IMR-90 (cell line): ENCODE data around the gene LGALS1. TPM values are rescaled to one million over a fixed set of nuclear protein-coding genes. Genes with fewer than 3 reads are reported as not detected.

Experiments used
- ATAC-seq: fragments of 200-7000 bp; cut with Tn5 transposase; 2 replicates; pipeline ENCODE4 v1.9.1; 2020; ENCODE audit warnings: low read depth, mild to moderate bottlenecking, moderate library complexity
- BruUV-seq: library from RNA; stranded (reverse); fragments of 400-500 nt; replicated peaks from 2 replicates; lab custom pipeline; 2021; lab: Mats Ljungman, UMichigan
- CTCF ChIA-PET: fragments of 300-600 bp; formaldehyde crosslinking; extraction: SDS; loops from one replicate; lab custom pipeline; 2021; ENCODE audit warnings: antibody characterized with exemption; lab: Yijun Ruan, JAX
- POLR2A ChIA-PET: fragments of 300-600 bp; sonication (Branson Sonifier 250); formaldehyde crosslinking; loops from one replicate; lab custom pipeline; 2022; ENCODE audit warnings: antibody characterized with exemption; ENCODE audit not compliant: unreplicated experiment; lab: Charles Lee
- DNase-seq: peaks from one replicate; pipeline ENCODE4 v3.0.0; 2013
- H2AFZ ChIP-seq: replicated peaks from 2 replicates; pipeline ENCODE3; 2013; ENCODE audit warnings: low read length, mild to moderate bottlenecking; ENCODE audit not compliant: poor library complexity
- H2AK5ac ChIP-seq: 2 replicates; pipeline ENCODE4 v1.6.1; 2013; ENCODE audit warnings: low read depth, low read length, inconsistent platforms
- H2AK9ac ChIP-seq: replicated peaks from 2 replicates; pipeline ENCODE3; 2013; ENCODE audit warnings: mild to moderate bottlenecking, low read depth, low read length, moderate library complexity; ENCODE audit not compliant: poor library complexity
- H2BK120ac ChIP-seq: 2 replicates; pipeline ENCODE4 v1.6.1; 2013; ENCODE audit warnings: low read depth, low read length, inconsistent platforms
- H2BK15ac ChIP-seq: 3 replicates; pipeline ENCODE4 v1.6.1; 2013; ENCODE audit warnings: low read depth, low read length, inconsistent platforms
- H2BK20ac ChIP-seq: 2 replicates; pipeline ENCODE4 v1.6.1; 2013; ENCODE audit warnings: low read depth, mild to moderate bottlenecking, inconsistent platforms, low read length, moderate library complexity
- H2BK5ac ChIP-seq: 2 replicates; pipeline ENCODE4 v1.6.1; 2013; ENCODE audit warnings: mild to moderate bottlenecking, low read depth, low read length, inconsistent platforms; ENCODE audit not compliant: poor library complexity, severe bottlenecking
- H3K14ac ChIP-seq: replicated peaks from 2 replicates; pipeline ENCODE4 v1.6.1; 2013; ENCODE audit warnings: low read depth, low read length, inconsistent platforms
- H3K18ac ChIP-seq: 2 replicates; pipeline ENCODE4 v1.6.1; 2013; ENCODE audit warnings: low read depth, low read length, control low read depth
- H3K23ac ChIP-seq: 2 replicates; pipeline ENCODE4 v1.6.1; 2013; ENCODE audit warnings: low read depth, low read length, inconsistent platforms
- H3K27ac ChIP-seq: 2 replicates; pipeline ENCODE4 v1.5.1; 2013; ENCODE audit warnings: mild to moderate bottlenecking, control low read depth, low read length; ENCODE audit not compliant: insufficient read depth
- H3K27me3 ChIP-seq: 2 replicates; pipeline ENCODE4 v1.6.1; 2013; ENCODE audit warnings: low read length; ENCODE audit not compliant: control insufficient read depth, insufficient read depth
- H3K36me3 ChIP-seq: 2 replicates; pipeline ENCODE4 v1.6.1; 2013; ENCODE audit warnings: low read length, mixed read lengths; ENCODE audit not compliant: control insufficient read depth, insufficient read depth
- H3K4ac ChIP-seq: 2 replicates; pipeline ENCODE4 v1.6.1; 2013; ENCODE audit warnings: low read depth, low read length, inconsistent platforms
- H3K4me1 ChIP-seq: 2 replicates; pipeline ENCODE4 v1.6.1; 2013; ENCODE audit warnings: low read length, mixed read lengths; ENCODE audit not compliant: control insufficient read depth, insufficient read depth
- H3K4me2 ChIP-seq: 2 replicates; pipeline ENCODE4 v1.6.1; 2013; ENCODE audit warnings: low read depth, mild to moderate bottlenecking, control low read depth, low read length, moderate library complexity
- H3K4me3 ChIP-seq: 2 replicates; pipeline ENCODE4 v1.5.1; 2013; ENCODE audit warnings: low read depth, mild to moderate bottlenecking, control low read depth, low read length, moderate library complexity; ENCODE audit not compliant: insufficient read depth
- H3K56ac ChIP-seq: 2 replicates; pipeline ENCODE4 v1.6.1; 2013; ENCODE audit warnings: low read length, inconsistent platforms; ENCODE audit not compliant: insufficient read depth; ENCODE audit errors: extremely low read depth
- H3K79me1 ChIP-seq, 2 experiments: 2 replicates each; pipeline ENCODE4 v1.6.1; 2013; ENCODE audit warnings: low read length in 2 of 2, inconsistent platforms in 1 of 2, low read depth in 1 of 2
- H3K9ac ChIP-seq: 2 replicates; pipeline ENCODE4 v1.6.1; 2013; ENCODE audit warnings: low read depth, low read length, control low read depth
- H3K9me1 ChIP-seq: 2 replicates; pipeline ENCODE4 v1.6.1; 2013; ENCODE audit warnings: low read length, inconsistent platforms; ENCODE audit not compliant: insufficient read depth
- H3K9me3 ChIP-seq: 2 replicates; pipeline ENCODE4 v1.6.1; 2013; ENCODE audit warnings: low read length; ENCODE audit not compliant: control insufficient read depth, insufficient read depth
- H4K20me1 ChIP-seq: 2 replicates; pipeline ENCODE4 v1.6.1; 2013; ENCODE audit warnings: low read length, inconsistent platforms; ENCODE audit not compliant: insufficient read depth
- H4K5ac ChIP-seq: 2 replicates; pipeline ENCODE4 v1.6.1; 2013; ENCODE audit warnings: mild to moderate bottlenecking, low read depth, low read length, control low read depth
- H4K8ac ChIP-seq, 2 experiments: 2 replicates each; pipeline ENCODE4 v1.6.1; 2013; ENCODE audit warnings: low read depth in 2 of 2, low read length in 2 of 2, control low read depth in 1 of 2, inconsistent platforms in 1 of 2
- H4K91ac ChIP-seq: 2 replicates; pipeline ENCODE4 v1.6.1; 2013; ENCODE audit warnings: low read depth, low read length, inconsistent platforms; ENCODE audit not compliant: insufficient read depth
- BHLHE40 ChIP-seq: fragments of 150-350 bp; IDR thresholded peaks from 2 replicates; pipeline ENCODE4 v1.6.1; 2016; ENCODE audit warnings: mild to moderate bottlenecking, low read depth, low read length
- CEBPB ChIP-seq: IDR thresholded peaks from 2 replicates; pipeline ENCODE4 v1.6.1; 2012; ENCODE audit warnings: low read depth, low read length, improper control_type of control experiment
- CHD1 ChIP-seq: IDR thresholded peaks from 2 replicates; pipeline ENCODE4 v1.6.1; 2012; ENCODE audit warnings: low read depth, low read length, improper control_type of control experiment
- ELK1 ChIP-seq: fragments of 150-350 bp; IDR thresholded peaks from 2 replicates; pipeline ENCODE4 v1.6.1; 2016; ENCODE audit warnings: low read depth, mild to moderate bottlenecking, low read length, moderate library complexity, borderline replicate concordance
- FOS ChIP-seq: fragments of 150-350 bp; IDR thresholded peaks from 2 replicates; pipeline ENCODE4 v1.6.1; 2016; ENCODE audit warnings: low read depth, low read length
- MAFK ChIP-seq: IDR thresholded peaks from 2 replicates; pipeline ENCODE4 v1.6.1; 2012; ENCODE audit warnings: low read depth, low read length, improper control_type of control experiment
- MAZ ChIP-seq: IDR thresholded peaks from 2 replicates; pipeline ENCODE4 v1.6.1; 2012; ENCODE audit warnings: low read depth, mild to moderate bottlenecking, low read length, improper control_type of control experiment, moderate library complexity, borderline replicate concordance
- NFE2L2 ChIP-seq: fragments of 150-350 bp; IDR thresholded peaks from 2 replicates; pipeline ENCODE4 v1.6.1; 2016; ENCODE audit warnings: low read depth, mild to moderate bottlenecking, low read length
- POLR2A ChIP-seq: IDR thresholded peaks from 2 replicates; pipeline ENCODE4 v1.6.1; 2012; ENCODE audit warnings: mild to moderate bottlenecking, low read depth, low read length
- RAD21 ChIP-seq: IDR thresholded peaks from 2 replicates; pipeline ENCODE4 v1.6.1; 2012; ENCODE audit warnings: low read length, improper control_type of control experiment
- RCOR1 ChIP-seq: IDR thresholded peaks from 2 replicates; pipeline ENCODE4 v1.6.1; 2012; ENCODE audit warnings: mild to moderate bottlenecking, low read length, improper control_type of control experiment; ENCODE audit not compliant: insufficient replicate concordance
- RFX5 ChIP-seq: IDR thresholded peaks from 2 replicates; pipeline ENCODE4 v1.8.0; 2012; ENCODE audit warnings: low read depth, mild to moderate bottlenecking, low read length, moderate library complexity
- SMC3 ChIP-seq: fragments of 150-350 bp; IDR thresholded peaks from 2 replicates; pipeline ENCODE4 v1.6.1; 2016; ENCODE audit warnings: low read depth, mild to moderate bottlenecking, antibody characterized with exemption, low read length, moderate library complexity
- WGBS, 2 experiments: methylation state at CpG; one replicate each; pipeline versions ENCODE4 v1.1.5 to v1.1.7; 2013; ENCODE audit warnings: missing lambda C conversion rate in 2 of 2; ENCODE audit not compliant: insufficient read length in 1 of 2; ENCODE audit errors: extremely low coverage in 2 of 2; 5-methylcytosine and 5-hydroxymethylcytosine counted together
- dilution Hi-C: fragments of 300-500 bp; cut with HindIII; formaldehyde crosslinking; loops from one replicate; pipeline ENCODE4 v1.14.3; 2018; ENCODE audit warnings: low sequenced_read_pairs; ENCODE audit not compliant: unreplicated experiment
- in situ Hi-C: fragments of 300-500 bp; cut with MboI; formaldehyde crosslinking; loops from 3 replicates; pipeline ENCODE4 v1.14.3; 2019; ENCODE audit warnings: low sequenced_read_pairs, inconsistent platforms, mixed read lengths
- intact Hi-C: fragments of 100-400 bp; cut with micrococcal nuclease; formaldehyde crosslinking; loops from 2 replicates; pipeline ENCODE4 v1.10.0; 2022
- polyA plus RNA-seq, 3 experiments: library from polyadenylated mRNA; depleted of rRNA; stranded (reverse); fragments of >200 nt; gene quantifications; 2 replicates each; pipeline ENCODE4 v1.2.3, GENCODE V29; 2012; ENCODE audit warnings: low replicate concordance in 1 of 3
- total RNA-seq: library from RNA; depleted of rRNA; stranded (reverse); fragments of >200 nt; gene quantifications from 2 replicates; pipeline ENCODE4 v1.2.3, GENCODE V29; 2012
- TF ChIP-seq, protein P1 (sequence below): conservative IDR thresholded peaks from 2 replicates; pipeline ENCODE4 v1.5.1; 2012; ENCODE audit warnings: mild to moderate bottlenecking, low read depth, low read length, improper control_type of control experiment
- TF ChIP-seq, protein P2 (sequence below): fragments of 150-350 bp; IDR thresholded peaks from 2 replicates; pipeline ENCODE4 v1.6.1; 2017; ENCODE audit warnings: mild to moderate bottlenecking, antibody characterized with exemption, low read length, low read depth

Gene LGALS1
- total and polyA plus RNA-seq, 2 of the 4 experiments (the other 2 are of a cell fraction), result 11,896 to 15,383 TPM

DNA sequence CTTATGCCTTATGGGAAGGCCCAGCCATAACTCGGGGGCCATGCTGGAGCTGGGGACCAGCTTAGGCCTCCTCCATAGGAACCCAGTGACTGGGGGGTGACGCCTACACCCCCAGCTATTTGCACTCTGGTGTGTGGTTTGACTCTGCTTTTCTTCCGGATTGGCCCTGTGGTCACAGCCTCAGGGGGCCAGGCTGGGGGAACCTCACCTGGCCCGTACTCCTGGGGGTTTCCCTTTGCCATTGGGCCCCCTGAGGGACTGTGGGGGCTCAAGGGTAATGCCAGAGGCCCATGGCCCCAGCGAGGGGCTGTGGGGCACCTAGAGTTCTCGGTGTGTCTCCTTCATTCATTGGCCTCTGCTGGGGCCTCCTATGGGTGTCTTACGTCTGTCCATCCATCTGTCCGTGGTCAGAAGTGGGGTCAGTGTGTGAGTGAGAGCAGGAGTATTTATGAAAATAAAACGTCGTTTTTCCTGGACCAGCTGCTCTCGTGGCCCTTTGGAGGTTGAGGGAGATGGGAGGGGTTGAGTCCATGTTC lies 42.3 kb upstream of the LGALS1 start:
- Histone ChIP-seq H3K9me1 (peaks cover 19% of the 10 kb centered on the region), H3K23ac (peak overlapping the region; percentile 47), H3K36me3 (peaks cover 28% of the 10 kb centered on the region; the same call in 1 of the 2 replicates), H4K8ac (peak overlapping the region; percentile 84 to 99), H4K5ac (peak overlapping the region; percentile 91), H3K9ac (peak overlapping the region; percentile 62), H2BK120ac (peak overlapping the region; percentile 83), H4K91ac (peak overlapping the region; percentile 75), H3K4me1 (peaks cover 37% of the 10 kb centered on the region), H2AK9ac (peak overlapping the region; percentile 97), H3K56ac (peak overlapping the region; percentile 67), H3K4me3 (no peak overlapping the region), H2AFZ (peak overlapping the region; percentile 90), H3K4ac (peak overlapping the region; percentile 96), H2BK20ac (peak overlapping the region; percentile 79; the same call in 1 of the 2 replicates), H3K27me3 (no peaks in the 10 kb centered on the region), H3K18ac (peak overlapping the region; percentile 81), H2BK15ac (peak overlapping the region; percentile 59; the same call in 1 of the 3 replicates), H3K79me1 (peaks cover 0 to 43% of the 10 kb centered on the region in 2 experiments; a peak in 2 of 4 replicates), H3K4me2 (peak overlapping the region; percentile 30; the same call in 1 of the 2 replicates), H3K14ac (peak overlapping the region; percentile 79), H2AK5ac (peak overlapping the region; percentile 29), H2BK5ac (peak overlapping the region; percentile 89), H3K9me3 (no peaks in the 10 kb centered on the region), H4K20me1 (no peaks in the 10 kb centered on the region), H3K27ac (peak overlapping the region; percentile 97)
- DNase-seq (no peak), ATAC-seq (no peak)
- intact Hi-C loops (no loop called here), dilution Hi-C loops (no loop called here), in situ Hi-C loops (no loop called here)
- POLR2A ChIA-PET, result interaction anchor here (1.1 kb wide), 1 partner anchor 42 kb away, joined by 3 read pairs; the partner anchor contains the start of gene LGALS1
- no peak for TF ChIP-seq RCOR1
- TF ChIP-seq RFX5, result no peak
- no peak for TF ChIP-seq CHD1
- no peak for TF ChIP-seq RAD21
- TF ChIP-seq, protein P1, sequence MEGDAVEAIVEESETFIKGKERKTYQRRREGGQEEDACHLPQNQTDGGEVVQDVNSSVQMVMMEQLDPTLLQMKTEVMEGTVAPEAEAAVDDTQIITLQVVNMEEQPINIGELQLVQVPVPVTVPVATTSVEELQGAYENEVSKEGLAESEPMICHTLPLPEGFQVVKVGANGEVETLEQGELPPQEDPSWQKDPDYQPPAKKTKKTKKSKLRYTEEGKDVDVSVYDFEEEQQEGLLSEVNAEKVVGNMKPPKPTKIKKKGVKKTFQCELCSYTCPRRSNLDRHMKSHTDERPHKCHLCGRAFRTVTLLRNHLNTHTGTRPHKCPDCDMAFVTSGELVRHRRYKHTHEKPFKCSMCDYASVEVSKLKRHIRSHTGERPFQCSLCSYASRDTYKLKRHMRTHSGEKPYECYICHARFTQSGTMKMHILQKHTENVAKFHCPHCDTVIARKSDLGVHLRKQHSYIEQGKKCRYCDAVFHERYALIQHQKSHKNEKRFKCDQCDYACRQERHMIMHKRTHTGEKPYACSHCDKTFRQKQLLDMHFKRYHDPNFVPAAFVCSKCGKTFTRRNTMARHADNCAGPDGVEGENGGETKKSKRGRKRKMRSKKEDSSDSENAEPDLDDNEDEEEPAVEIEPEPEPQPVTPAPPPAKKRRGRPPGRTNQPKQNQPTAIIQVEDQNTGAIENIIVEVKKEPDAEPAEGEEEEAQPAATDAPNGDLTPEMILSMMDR, result no peak
- no peak for TF ChIP-seq FOS
- no peak for TF ChIP-seq ELK1
- no peak for TF ChIP-seq MAFK
- no peak for TF ChIP-seq CEBPB
- TF ChIP-seq BHLHE40, result no peak
- no peak for TF ChIP-seq POLR2A
- no peak for TF ChIP-seq SMC3
- TF ChIP-seq, protein P2, sequence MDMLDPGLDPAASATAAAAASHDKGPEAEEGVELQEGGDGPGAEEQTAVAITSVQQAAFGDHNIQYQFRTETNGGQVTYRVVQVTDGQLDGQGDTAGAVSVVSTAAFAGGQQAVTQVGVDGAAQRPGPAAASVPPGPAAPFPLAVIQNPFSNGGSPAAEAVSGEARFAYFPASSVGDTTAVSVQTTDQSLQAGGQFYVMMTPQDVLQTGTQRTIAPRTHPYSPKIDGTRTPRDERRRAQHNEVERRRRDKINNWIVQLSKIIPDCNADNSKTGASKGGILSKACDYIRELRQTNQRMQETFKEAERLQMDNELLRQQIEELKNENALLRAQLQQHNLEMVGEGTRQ, result no peak
- no peak for TF ChIP-seq MAZ
- TF ChIP-seq NFE2L2, result no peak
- CTCF ChIA-PET, result interaction anchor here (0.5 to 3.0 kb wide), 5 partner anchors 10 to 160 kb away, joined by 3 to 12 read pairs (median 4); no protein-coding TSS in a partner anchor
- no TSS peak for BruUV-seq
- no CpG with 5 or more reads among the region's 11 CpGs for WGBS, 2 experiments
